Measurements from ENCODE around the gene SNAPC2. TPM values are rescaled to one million over a fixed set of nuclear protein-coding genes. Genes with fewer than 3 reads are reported as not detected.

The SNAPC2 gene
- total and polyA plus RNA-seq, 2 of the 13 experiments (the other 11 are each of a cell fraction or from before 2014, with no cell fraction given) = 10.2 to 12.7 TPM

DNA sequence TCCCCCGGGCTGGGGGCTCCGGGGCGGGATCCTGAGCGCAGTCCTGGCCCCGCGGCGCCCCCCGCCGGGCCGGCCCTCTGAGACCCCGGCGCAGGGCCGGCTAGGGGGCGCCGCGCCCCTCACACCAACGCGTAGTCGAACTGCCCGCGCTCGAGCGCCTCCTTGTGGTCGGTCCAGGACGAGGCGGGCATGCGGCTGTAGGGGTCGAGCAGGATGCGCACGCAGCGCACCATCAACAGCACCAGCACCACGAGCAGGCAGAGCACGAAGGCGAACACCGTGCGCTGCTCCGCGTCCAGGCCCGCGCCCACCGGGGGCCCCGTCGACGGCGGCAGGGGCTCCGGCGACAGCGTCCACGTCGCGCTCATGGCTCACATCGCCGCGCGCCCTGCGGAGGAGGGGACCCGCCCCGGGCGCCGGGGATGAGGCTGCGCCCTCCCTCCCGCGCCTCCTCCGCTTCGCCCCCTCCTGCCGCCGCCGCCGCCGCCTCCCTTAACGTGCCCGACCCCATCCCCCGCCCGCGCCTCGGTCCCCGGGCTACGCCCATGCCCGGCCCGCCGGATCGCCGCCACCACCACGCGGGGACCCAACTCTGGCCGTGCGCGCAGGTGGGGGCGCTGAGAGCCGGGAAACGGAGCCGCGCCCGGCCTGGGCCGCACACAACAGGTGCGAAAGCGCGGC lies 5.2 kb downstream of the SNAPC2 start (continued):
- TF ChIP-seq ATF2 (CRISPR knock-in tag; IDR thresholded peaks at IDR 0.05) (0 out of 2 replicates have a peak, but pooled peaks have one; percentile 42), DMAP1 (CRISPR knock-in tag; IDR thresholded peaks at IDR 0.05) (0 out of 2 replicates have a peak, but pooled peaks have one; percentile 25), ZNF431 (CRISPR knock-in tag; IDR thresholded peaks at IDR 0.05; ENCODE audit: borderline replicate concordance, low read depth) (no peak), CCDC6 (CRISPR knock-in tag; IDR thresholded peaks at IDR 0.05) (peak; percentile 95), MZF1 (CRISPR knock-in tag; IDR thresholded peaks at IDR 0.05; ENCODE audit: borderline replicate concordance) (no peak), ZNF230 (CRISPR knock-in tag; IDR thresholded peaks at IDR 0.05) (peak; percentile 55; the same call in 1 of the 2 replicates), CEBPZ (IDR thresholded peaks at IDR 0.05; ENCODE audit: low read length) (no peak), ZNF746 (CRISPR knock-in tag; IDR thresholded peaks at IDR 0.05) (no peak), ZNF772 (CRISPR knock-in tag; IDR thresholded peaks at IDR 0.05) (peak; percentile 53; the same call in 1 of the 2 replicates), ZFY (CRISPR knock-in tag; IDR thresholded peaks at IDR 0.05) (peak; percentile 74)
- TF ChIP-seq, protein P1, sequence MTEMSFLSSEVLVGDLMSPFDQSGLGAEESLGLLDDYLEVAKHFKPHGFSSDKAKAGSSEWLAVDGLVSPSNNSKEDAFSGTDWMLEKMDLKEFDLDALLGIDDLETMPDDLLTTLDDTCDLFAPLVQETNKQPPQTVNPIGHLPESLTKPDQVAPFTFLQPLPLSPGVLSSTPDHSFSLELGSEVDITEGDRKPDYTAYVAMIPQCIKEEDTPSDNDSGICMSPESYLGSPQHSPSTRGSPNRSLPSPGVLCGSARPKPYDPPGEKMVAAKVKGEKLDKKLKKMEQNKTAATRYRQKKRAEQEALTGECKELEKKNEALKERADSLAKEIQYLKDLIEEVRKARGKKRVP (CRISPR knock-in tag; IDR thresholded peaks at IDR 0.05) = no peak
- TF ChIP-seq, protein P2, sequence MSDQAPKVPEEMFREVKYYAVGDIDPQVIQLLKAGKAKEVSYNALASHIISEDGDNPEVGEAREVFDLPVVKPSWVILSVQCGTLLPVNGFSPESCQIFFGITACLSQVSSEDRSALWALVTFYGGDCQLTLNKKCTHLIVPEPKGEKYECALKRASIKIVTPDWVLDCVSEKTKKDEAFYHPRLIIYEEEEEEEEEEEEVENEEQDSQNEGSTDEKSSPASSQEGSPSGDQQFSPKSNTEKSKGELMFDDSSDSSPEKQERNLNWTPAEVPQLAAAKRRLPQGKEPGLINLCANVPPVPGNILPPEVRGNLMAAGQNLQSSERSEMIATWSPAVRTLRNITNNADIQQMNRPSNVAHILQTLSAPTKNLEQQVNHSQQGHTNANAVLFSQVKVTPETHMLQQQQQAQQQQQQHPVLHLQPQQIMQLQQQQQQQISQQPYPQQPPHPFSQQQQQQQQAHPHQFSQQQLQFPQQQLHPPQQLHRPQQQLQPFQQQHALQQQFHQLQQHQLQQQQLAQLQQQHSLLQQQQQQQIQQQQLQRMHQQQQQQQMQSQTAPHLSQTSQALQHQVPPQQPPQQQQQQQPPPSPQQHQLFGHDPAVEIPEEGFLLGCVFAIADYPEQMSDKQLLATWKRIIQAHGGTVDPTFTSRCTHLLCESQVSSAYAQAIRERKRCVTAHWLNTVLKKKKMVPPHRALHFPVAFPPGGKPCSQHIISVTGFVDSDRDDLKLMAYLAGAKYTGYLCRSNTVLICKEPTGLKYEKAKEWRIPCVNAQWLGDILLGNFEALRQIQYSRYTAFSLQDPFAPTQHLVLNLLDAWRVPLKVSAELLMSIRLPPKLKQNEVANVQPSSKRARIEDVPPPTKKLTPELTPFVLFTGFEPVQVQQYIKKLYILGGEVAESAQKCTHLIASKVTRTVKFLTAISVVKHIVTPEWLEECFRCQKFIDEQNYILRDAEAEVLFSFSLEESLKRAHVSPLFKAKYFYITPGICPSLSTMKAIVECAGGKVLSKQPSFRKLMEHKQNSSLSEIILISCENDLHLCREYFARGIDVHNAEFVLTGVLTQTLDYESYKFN (CRISPR knock-in tag; conservative IDR thresholded peaks at IDR 0.05) = no peak
